Measurements from ENCODE around the gene SYNRG. TPM values are rescaled to one million over a fixed set of nuclear protein-coding genes. Genes with fewer than 3 reads are reported as not detected.
A peak's percentile ranks its signal among the peaks of the same experiment; 100 is the strongest.

The SYNRG gene
- total and polyA plus RNA-seq, 2 donors (not counting 1 experiment from before 2014, with no cell fraction given) = 20.4 to 21.5 TPM

- H3K36me3 ChIP-seq (ENCODE audit: control insufficient read depth, insufficient read depth, low read length) = peaks cover 6% of the 10 kb centered on the region
- no peak overlapping the region for H3K4me2 ChIP-seq (ENCODE audit: extremely low read depth, insufficient read depth, low read length)
- no peak overlapping the region for H2AFZ ChIP-seq (ENCODE audit: low read length)
- H3K9ac ChIP-seq (ENCODE audit: insufficient read depth, low read length) = no peak overlapping the region
- no peaks in the 10 kb centered on the region for H3K27me3 ChIP-seq (ENCODE audit: control insufficient read depth, insufficient read depth, low read length)
- no peaks in the 10 kb centered on the region for H3K9me3 ChIP-seq (ENCODE audit: control insufficient read depth, insufficient read depth, low read depth, low read length)
- H4K20me1 ChIP-seq (ENCODE audit: control insufficient read depth, extremely low read depth, insufficient read depth, low read length) = no peaks in the 10 kb centered on the region
- H3K79me2 ChIP-seq (ENCODE audit: control insufficient read depth, insufficient read depth, low read length) = no peaks in the 10 kb centered on the region
- DNase-seq (ENCODE audit: low read depth in 2 of 2) = peak in 1 of 2 donors; percentile 7
- no peak overlapping the region for H3K4me3 ChIP-seq (replicated peaks in 1 of 4; ENCODE audit: control extremely low read depth in 1 of 4, insufficient read depth in 1 of 4, low read depth in 3 of 4, low read length in 4 of 4)
- TF ChIP-seq EZH2 (IDR thresholded peaks at IDR 0.05; ENCODE audit: low read length, missing control alignments) = no peak
- TF ChIP-seq CTCF (conservative IDR thresholded peaks at IDR 0.05 in 1 of 2, IDR thresholded peaks at IDR 0.05 in 1 of 2; ENCODE audit: low read depth in 1 of 2, low read length in 2 of 2) = no peak
- no peaks in the 10 kb centered on the region for H3K4me1 ChIP-seq (ENCODE audit: control insufficient read depth, extremely low read depth, insufficient read depth, low read length)
- H3K27ac ChIP-seq (ENCODE audit: insufficient read depth, low read length) = no peak overlapping the region
Observed at GRCh38 chr17:37568350-37569053, 40.7 kb downstream of the SYNRG start.

- Histone ChIP-seq H3K27me3 (ENCODE audit: control insufficient read depth, insufficient read depth, low read length) (no peaks in the 10 kb centered on the region), H2AFZ (ENCODE audit: low read length) (no peak overlapping the region), H3K79me2 (ENCODE audit: control insufficient read depth, insufficient read depth, low read length) (no peaks in the 10 kb centered on the region), H3K9me3 (ENCODE audit: control insufficient read depth, insufficient read depth, low read depth, low read length) (no peaks in the 10 kb centered on the region), H4K20me1 (ENCODE audit: control insufficient read depth, extremely low read depth, insufficient read depth, low read length) (no peaks in the 10 kb centered on the region), H3K9ac (ENCODE audit: insufficient read depth, low read length) (no peak overlapping the region), H3K36me3 (ENCODE audit: control insufficient read depth, insufficient read depth, low read length) (peaks cover 5% of the 10 kb centered on the region), H3K4me2 (ENCODE audit: extremely low read depth, insufficient read depth, low read length) (no peak overlapping the region), H3K4me3 (replicated peaks in 1 of 4; ENCODE audit: control extremely low read depth in 1 of 4, insufficient read depth in 1 of 4, low read depth in 3 of 4, low read length in 4 of 4) (no peak overlapping the region), H3K27ac (ENCODE audit: insufficient read depth, low read length) (no peak overlapping the region), H3K4me1 (ENCODE audit: control insufficient read depth, extremely low read depth, insufficient read depth, low read length) (no peaks in the 10 kb centered on the region)
- no peak for TF ChIP-seq EZH2 (IDR thresholded peaks at IDR 0.05; ENCODE audit: low read length, missing control alignments)
- no peak for DNase-seq (ENCODE audit: low read depth in 2 of 2)
Observed at GRCh38 chr17:37567538-37567937, 41.7 kb downstream of the SYNRG start.

DNA sequence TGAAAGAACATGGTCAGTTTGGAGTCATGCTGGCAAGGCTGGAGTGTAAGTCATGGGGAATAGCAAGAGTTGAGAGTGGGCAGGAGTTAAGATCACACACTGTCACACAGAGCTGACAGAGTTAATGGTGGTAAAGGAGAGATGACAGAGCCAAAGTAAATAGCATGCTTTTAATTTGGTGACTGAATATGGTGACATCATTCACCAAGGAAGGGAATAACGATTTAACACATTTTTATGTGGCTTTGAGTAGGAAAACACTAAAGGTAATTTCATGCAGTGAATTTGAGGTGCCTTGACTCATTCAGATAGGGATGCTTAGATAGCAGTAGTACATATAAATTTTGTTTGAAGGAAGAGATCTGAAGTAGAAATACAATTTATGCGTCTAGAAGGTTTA is 42.1 kb downstream of the SYNRG start:
- H3K36me3 ChIP-seq (ENCODE audit: control insufficient read depth, insufficient read depth, low read length) = peaks cover 4% of the 10 kb centered on the region
- no peak overlapping the region for H3K9ac ChIP-seq (ENCODE audit: insufficient read depth, low read length)
- no peak overlapping the region for H3K4me3 ChIP-seq (replicated peaks in 1 of 4; ENCODE audit: control extremely low read depth in 1 of 4, insufficient read depth in 1 of 4, low read depth in 3 of 4, low read length in 4 of 4)
- peak in 1 of 2 donors; percentile 44 for DNase-seq (ENCODE audit: low read depth in 2 of 2)
- TF ChIP-seq EZH2 (IDR thresholded peaks at IDR 0.05; ENCODE audit: low read length, missing control alignments) (no peak), CTCF (conservative IDR thresholded peaks at IDR 0.05 in 1 of 2, IDR thresholded peaks at IDR 0.05 in 1 of 2; ENCODE audit: low read depth in 1 of 2, low read length in 2 of 2) (no peak)
- H3K27me3 ChIP-seq (ENCODE audit: control insufficient read depth, insufficient read depth, low read length) = no peaks in the 10 kb centered on the region
- H3K4me2 ChIP-seq (ENCODE audit: extremely low read depth, insufficient read depth, low read length) = no peak overlapping the region
- no peaks in the 10 kb centered on the region for H3K9me3 ChIP-seq (ENCODE audit: control insufficient read depth, insufficient read depth, low read depth, low read length)
- H3K27ac ChIP-seq (ENCODE audit: insufficient read depth, low read length) = no peak overlapping the region
- H3K4me1 ChIP-seq (ENCODE audit: control insufficient read depth, extremely low read depth, insufficient read depth, low read length) = no peaks in the 10 kb centered on the region
- no peaks in the 10 kb centered on the region for H3K79me2 ChIP-seq (ENCODE audit: control insufficient read depth, insufficient read depth, low read length)
- no peaks in the 10 kb centered on the region for H4K20me1 ChIP-seq (ENCODE audit: control insufficient read depth, extremely low read depth, insufficient read depth, low read length)
- no peak overlapping the region for H2AFZ ChIP-seq (ENCODE audit: low read length)

Measured in fibroblast of lung (primary cell).